GM19324 (cell line): Measurements from ENCODE around the gene SDF4.

Experiments
- ATAC-seq: cut with Tn5 transposase; IDR thresholded peaks from one replicate; pipeline ENCODE4 v1.9.1; 2021; ENCODE audit warnings: mild to moderate bottlenecking, moderate library complexity; ENCODE audit not compliant: unreplicated experiment, low FRiP score

SDF4 gene

DNA sequence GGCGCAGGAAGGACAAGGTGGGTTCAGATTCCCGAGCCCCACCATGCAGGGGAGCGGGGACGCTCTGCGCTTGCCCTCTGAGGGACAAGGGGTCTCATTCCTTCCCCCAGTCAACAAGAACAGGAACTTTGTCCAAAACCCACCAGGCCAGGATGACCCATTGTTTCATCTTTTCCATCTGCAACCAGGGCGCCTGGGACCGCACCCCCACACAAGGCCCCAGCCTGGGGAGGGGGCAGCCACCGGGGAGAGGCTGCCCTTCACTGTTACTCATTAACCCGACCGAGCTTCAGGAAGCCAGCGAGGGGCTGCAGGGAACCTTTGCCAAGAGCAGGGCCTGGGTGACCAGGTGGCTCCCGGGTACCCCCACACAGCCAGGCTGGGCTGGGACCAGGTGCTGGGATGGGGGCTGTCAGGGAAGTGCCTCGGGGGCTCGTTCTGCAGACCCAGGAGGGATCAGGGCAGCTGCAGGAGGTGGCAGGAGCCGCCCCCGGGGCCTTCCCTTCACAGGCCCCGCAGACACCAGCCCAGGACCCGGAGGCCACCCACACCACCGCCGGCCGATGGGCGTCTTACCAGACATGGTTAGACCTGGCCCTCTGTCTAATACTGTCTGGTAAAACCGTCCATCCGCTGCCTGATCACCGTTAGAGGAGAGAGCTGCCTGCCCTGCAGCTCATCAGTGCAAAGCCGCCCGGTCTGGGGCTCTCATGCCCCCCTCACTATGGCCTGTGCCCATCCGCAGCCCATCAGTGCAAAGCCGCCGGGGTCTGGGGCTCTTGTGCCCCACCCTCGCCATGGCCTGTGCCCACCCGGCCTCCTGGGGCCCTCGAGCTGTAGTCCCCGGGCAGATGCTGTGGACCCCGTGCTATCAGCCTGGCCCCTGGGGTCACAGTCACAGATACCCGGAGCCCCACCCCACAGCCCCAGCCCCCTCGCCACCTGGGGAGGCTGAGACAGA lies 63.1 kb downstream of the SDF4 start:
- ATAC-seq = no peak

DNA sequence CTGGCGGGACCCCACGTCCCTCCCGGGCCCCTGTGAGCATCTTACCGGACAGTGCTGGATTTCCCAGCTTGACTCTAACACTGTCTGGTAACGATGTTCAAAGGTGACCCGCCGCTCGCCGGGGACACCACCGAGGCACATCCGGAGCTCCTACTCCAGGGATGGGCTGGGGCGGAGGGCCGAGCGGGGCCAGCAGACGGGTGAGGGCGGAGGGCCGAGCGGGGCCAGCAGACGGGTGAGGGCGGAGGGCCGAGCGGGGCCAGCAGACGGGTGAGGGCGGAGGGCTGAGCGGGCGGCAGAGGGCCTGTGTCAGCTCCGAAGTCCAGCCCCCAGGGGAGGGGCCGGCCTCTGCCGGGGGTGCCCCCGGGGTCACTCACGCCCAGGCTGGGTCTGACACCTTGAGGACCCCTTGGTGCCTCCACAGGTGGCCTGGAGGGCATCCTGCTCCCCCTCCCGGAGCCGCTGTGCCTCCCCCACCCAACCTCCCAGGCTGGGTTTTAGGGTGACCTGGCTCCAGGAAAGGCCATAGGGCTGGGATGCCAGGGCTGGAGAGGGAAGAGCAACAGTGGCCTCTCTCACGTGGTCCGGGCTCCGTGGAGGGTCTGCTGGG lies 63.9 kb downstream of the SDF4 start:
- no peak for ATAC-seq

DNA sequence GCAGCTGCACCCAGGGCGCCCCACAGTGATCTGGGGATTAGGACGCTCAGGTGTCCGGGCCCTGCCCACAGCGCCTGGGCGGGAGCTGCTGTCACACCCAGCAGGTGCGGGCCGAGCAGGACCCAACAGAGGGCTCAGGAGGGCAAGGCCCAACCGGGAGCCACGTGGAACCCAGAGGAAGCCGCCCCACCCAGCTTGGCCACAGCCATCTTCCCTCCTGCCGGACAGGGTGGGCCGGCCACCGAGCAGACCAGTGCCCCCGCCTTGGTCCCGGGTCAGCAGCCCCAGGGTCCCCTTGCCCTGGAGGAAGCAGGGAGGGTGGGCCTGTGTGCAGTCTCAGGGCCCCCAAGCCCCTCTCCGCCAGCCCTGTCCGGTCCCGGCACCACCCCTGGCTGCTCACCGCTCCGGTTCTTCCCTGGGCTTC lies 64.4 kb downstream of the SDF4 start:
- ATAC-seq = no peak
